NOMO-1 (cell line): Measurements from ENCODE around the gene FZD7.

Experiments used
- DNase-seq, 2 experiments: peaks; one replicate each; lab custom pipeline; 2025; ENCODE audit not compliant: unreplicated experiment in 2 of 2; lab: John Stamatoyannopoulos, UW

FZD7 gene

GRCh38 chr2:202064171-202064880 lies 30.7 kb downstream of the FZD7 start:
- no peak for DNase-seq

GRCh38 chr2:202064881-202065230 lies 31.2 kb downstream of the FZD7 start:
- no peak for DNase-seq

GRCh38 chr2:202065876-202066275 lies 32.2 kb downstream of the FZD7 start:
- DNase-seq = no peak

- DNase-seq = no peak
These were observed 33.2 kb downstream of the FZD7 start for GRCh38 chr2:202066875-202067274.

- DNase-seq = no peak
These were observed 33.9 kb downstream of the FZD7 start for GRCh38 chr2:202067589-202067988.

- DNase-seq = peak in 1 of 2 experiments; percentile 38
These were observed 35.8 kb downstream of the FZD7 start for GRCh38 chr2:202069170-202070067.

GRCh38 chr2:202071107-202071506 lies 37.5 kb downstream of the FZD7 start:
- DNase-seq = no peak

GRCh38 chr2:202072226-202072625 lies 38.6 kb downstream of the FZD7 start:
- DNase-seq = no peak

GRCh38 chr2:202072737-202073401 lies 39.2 kb downstream of the FZD7 start, which contains the start of gene KIAA2012:
TSS of gene KIAA2012 (plus strand) at chr2:202073255. CDS start at chr2:202073628, 373 bp downstream.
- no peak for DNase-seq

- no peak for DNase-seq
These were observed 40.7 kb downstream of the FZD7 start for GRCh38 chr2:202074324-202074723.

- DNase-seq = no peak
These were observed 45.7 kb downstream of the FZD7 start for GRCh38 chr2:202079310-202079709.

GRCh38 chr2:202084265-202084664 lies 50.6 kb downstream of the FZD7 start:
- no peak for DNase-seq
